Tongue (tissue), 2 donors: ENCODE data around the gene TMEM217. TPM values are rescaled to one million over a fixed set of nuclear protein-coding genes. Genes with fewer than 3 reads are reported as not detected.

Experiments used
- DNase-seq: peaks from one replicate; pipeline ENCODE4 v3.0.0-alpha.2; 2015
- total RNA-seq: library from RNA; depleted of rRNA; stranded (reverse); fragments of >200 nt; gene quantifications from one replicate; pipeline ENCODE4 v1.2.3, GENCODE V29; 2014

TMEM217 gene
- total RNA-seq, 1 donor from 2014 or later, result 0.31 TPM

GRCh38 chr6:37243131-37243815 lies 14.7 kb downstream of the TMEM217 start:
- DNase-seq, result no peak

GRCh38 chr6:37242429-37243052 lies 15.4 kb downstream of the TMEM217 start:
- DNase-seq, result peak; percentile 36

DNA sequence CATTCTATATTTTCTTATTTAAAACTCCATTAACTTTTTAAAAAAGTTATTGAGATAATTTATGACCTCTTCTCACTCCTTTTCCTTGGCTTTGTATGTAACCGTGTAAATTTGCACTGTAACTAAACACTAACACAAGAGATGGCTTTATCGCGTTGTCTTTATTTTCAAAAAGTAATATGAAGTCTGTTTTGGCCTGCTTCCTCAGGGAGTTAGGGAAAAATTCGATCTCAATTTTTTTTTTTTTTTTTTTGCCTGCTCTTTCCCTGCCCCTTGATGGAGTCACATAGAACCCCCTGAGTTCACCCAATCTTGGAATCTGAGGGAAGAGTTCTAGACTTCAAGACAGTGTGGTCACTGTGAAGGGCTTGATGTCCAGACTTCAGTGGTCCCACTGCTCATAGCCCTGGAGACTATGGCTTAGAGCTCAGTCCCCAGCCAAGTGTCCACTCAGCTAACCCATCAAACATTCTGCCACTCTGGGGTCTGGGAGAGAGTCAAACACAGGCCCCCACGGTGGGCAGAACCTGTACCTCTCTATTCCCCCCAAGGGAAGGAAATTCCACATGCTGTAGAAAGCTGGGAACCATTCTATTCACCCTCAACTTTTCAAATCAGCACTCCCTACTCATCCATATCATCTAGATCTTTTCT lies 16.0 kb downstream of the TMEM217 start:
- DNase-seq, result no peak

DNA sequence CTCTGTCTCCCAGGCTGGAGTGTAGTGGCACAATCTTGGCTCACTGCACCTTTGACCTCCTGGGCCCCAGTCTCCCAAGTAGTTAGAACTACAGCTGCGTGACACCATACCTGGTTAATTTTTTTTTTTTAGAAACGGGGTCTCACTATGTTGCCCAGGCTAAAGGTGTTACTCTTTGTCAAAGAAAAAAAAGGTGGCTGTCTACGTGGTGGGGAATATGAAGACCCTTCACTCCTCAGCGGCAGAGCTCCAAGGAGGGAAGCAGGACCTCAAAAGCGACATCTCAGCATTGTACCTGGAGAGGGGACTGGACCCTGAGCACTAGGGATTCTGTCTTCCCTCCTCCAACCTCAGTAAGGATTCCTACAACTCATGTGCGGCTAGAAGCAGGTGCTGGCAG lies 16.8 kb downstream of the TMEM217 start:
- DNase-seq, result no peak

DNA sequence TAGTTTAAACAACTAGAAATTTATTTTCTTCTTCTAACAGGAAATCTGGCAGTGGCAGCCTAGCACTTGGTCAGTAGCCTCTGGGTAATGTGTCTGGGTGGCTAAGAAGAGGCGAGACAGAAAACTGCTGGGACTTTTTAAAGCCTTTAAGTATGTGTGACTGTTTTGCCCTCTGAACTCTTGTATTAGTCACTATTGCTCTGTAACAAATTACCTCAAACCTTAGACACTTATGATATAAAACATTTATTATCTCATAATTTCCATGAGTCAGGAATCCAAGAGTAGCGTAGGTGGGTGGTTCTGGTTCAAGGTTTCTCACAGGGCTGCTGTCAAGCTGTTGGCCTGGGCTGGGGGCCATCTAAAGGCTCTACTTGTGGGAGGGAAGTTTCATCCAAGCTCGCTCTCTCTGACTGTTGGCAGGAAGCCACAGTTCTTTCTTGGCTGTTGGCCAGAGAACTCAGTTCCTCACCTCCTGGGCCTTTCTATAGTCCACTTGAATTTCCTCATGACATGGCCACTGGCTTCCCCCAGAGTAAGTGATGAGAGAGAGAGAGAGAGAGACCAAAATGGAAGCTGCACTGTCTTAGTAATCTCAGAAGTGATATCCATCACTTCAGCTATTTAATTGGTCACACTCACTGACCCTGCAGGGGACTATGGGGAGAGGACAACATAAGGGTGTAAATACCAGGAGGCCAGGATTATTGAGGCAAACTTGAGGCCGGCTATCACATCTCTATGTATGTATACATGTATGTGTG lies 17.8 kb downstream of the TMEM217 start:
- peak; percentile 94 for DNase-seq

DNA sequence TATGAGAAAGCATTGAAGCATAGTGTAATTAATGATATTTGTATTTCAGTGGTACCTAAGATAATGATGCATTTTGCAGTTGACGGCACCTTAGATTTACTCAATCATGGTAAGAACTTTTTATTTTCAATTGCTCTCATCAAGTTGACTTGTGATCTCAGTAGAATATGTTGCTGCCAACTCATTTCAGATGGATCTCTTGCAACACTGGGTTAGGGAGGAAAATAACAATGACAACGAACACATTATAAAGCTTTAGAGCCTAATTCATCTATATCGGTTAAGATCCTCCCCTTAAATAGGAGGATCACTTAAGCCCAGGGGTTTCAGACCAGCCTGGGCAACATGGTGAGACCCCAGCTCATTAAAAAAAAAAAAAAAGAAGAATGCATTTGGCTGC lies 18.4 kb downstream of the TMEM217 start:
- DNase-seq, result no peak

DNA sequence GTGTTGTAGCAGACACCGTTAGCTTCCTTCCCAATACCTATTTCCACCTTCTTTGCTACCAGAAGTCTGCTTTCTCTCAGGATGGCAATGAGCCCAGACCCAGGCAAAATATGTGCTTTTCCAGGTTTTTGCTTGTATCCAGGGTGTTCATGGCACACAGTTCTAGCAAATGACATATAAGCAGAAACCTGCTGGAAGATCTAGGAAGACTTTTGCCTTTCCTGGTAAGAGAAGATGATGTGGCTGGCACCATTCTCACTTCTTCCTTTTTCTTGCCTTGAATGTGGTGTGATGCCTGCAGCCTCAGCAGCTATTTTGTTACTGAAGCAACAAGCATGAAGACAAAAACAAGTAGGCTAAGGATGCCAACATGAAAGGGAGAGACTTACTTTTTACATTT lies 19.6 kb downstream of the TMEM217 start:
- no peak for DNase-seq

DNA sequence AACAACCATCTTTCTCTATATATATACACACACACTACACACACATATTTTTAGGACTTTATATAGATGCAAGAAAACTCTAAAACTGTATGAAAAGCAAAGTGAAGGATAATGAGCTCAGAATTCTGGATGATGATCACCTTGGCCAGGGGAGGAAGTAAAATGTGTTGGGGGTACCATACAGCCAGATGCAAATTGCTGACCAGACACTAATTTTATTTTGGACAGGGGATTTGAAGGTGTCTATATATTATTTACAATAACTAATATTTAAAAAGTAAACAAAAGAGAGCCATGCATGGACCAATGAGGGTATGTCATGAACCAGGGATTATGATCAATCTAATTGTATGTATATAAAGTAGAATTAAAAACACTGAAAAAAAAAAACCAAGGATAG lies 20.2 kb downstream of the TMEM217 start:
- no peak for DNase-seq

GRCh38 chr6:37236921-37237320 lies 21.0 kb downstream of the TMEM217 start:
- DNase-seq, result no peak

GRCh38 chr6:37233541-37233940 lies 24.4 kb downstream of the TMEM217 start:
- no peak for DNase-seq

DNA sequence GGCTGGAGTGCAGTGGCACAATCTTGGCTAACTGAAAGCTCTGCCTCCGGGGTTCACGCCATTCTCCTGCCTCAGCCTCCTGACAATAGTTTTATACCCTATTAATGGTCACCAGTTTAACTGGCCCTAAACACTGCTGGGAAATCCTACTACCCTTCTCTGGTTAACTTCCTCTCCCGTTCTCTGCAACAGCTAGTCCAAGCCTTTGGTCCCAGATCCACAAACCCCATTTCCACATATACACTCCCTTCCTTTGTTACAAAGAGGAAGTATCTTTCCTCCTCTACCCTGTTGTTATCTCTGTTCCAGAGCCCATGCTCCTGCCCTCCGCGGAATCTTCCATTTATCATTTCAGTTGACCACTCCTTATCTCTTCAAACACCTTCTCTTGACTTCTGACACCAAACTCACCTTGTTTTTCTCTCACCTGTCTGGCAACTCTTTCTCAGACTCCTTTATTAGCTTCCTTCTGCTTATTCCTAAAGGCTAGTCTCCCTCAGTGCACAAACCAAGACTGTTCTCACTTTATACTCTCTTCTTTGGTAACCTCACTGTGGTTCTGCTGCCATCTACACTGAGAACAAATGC lies 25.4 kb downstream of the TMEM217 start:
- DNase-seq, result no peak

GRCh38 chr6:37230104-37230503 lies 27.8 kb downstream of the TMEM217 start:
- DNase-seq, result no peak

- DNase-seq, result no peak
Measured at GRCh38 chr6:37225350-37226169, 32.4 kb downstream of the TMEM217 start.

GRCh38 chr6:37222992-37223391 lies 35.0 kb downstream of the TMEM217 start:
- DNase-seq, result no peak

DNA sequence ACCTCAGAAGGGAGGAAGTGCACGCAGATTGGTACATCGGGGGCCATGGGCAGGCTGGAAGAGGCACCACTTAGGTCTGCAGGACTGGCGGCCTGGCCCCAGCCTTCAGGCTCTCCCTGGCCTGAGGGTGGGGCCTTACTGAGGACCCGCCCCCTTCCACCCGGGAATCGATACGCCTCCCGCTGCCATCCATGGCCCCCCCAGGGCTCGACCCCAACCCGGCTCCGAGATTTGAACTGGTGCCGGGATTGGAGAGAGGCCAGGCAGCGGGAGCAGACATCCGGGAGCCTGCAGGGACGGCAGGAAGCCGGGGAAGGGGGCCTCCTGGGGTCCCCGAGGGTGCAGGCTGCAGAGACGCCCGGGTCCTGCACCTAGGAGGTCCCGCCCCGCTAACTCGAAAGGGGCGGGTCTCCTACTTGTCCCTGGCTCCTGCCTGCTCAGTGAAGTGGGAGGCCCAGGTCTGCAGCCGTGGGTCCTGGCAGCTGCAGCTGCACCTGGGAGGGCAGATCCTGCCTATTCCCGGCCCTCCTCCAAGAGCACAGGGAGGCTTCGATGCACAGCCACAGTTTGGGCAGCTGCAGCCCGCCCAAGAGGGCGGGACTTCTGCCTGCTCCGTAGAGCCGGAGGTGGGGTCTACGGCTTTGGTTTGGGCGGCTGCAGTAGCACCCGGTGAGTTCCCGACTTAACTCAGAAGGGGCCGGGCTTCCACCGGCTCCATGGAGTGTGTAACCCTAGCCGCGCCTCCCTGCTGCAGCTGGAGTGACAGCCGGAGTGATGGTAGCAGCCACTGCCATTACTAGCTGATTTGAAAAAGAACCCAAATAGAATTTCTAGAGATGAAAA lies 35.6 kb downstream of the TMEM217 start:
- peak; percentile 96 for DNase-seq

GRCh38 chr6:37221585-37222124 lies 36.3 kb downstream of the TMEM217 start:
- no peak for DNase-seq

DNA sequence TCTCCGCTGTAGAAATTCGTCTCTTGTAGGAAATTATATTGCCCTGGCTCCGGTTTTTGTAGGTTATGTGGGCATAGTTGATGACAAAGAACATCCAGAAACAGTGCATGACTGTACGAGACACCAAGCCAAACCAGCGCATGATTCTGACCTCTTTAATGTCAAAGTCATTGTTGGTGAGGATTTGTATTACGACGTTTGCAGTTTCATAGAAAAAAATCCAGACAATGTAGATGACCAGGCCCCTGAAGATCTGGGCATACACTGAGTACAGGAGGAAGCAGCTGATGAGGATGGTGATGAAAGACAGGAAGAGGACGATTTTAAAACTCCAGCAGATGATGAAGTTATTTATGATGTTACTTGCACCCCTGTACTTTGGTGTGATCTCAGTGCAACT lies 39.4 kb downstream of the TMEM217 start:
- DNase-seq, result no peak

DNA sequence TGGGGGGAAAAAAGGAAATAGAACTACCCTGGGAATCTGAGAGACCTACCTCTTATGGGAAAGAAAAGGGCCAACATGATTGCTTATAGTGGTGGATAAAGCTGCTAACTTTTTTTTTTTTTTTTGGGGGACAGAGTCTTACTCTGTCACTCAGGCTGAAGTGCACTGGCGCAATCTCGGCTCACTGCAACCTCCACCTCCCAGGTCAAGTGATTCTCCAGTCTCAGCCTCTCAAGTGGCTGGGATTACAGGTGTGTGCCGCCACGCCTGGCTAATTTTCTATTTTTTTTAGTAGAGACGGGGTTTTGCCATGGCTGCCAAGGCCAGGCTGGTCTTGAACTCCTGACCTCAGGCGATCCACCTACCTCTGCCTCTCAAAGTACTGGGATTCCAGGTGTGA lies 39.9 kb downstream of the TMEM217 start:
- no peak for DNase-seq

- no peak for DNase-seq
Measured at GRCh38 chr6:37212268-37212667, 45.7 kb downstream of the TMEM217 start.

GRCh38 chr6:37210313-37210968 lies 47.5 kb downstream of the TMEM217 start:
- DNase-seq, result peak; percentile 93
